Neural cell (in vitro differentiated cells): ENCODE data around the gene PSMD11. TPM values are rescaled to one million over a fixed set of nuclear protein-coding genes. Genes with fewer than 3 reads are reported as not detected.

Source experiments
- H2AFZ ChIP-seq: fragments of 200-600, 300-800 bp; sonication (generic), shearing (Covaris generic); 2 replicates; pipeline ENCODE4 v1.6.0; 2014; ENCODE audit warnings: low read depth, mild to moderate bottlenecking, antibody characterized with exemption, low read length, moderate library complexity
- H3F3A ChIP-seq: fragments of 200-600 bp; shearing (Covaris generic); 2 replicates; pipeline ENCODE4 v1.6.1; 2016; ENCODE audit warnings: mild to moderate bottlenecking, moderate library complexity, mixed read lengths, antibody characterized with exemption, low read length; ENCODE audit not compliant: insufficient read depth, poor library complexity, severe bottlenecking
- H3K27ac ChIP-seq: fragments of 200-600, 300-800 bp; sonication (generic), shearing (Covaris generic); 2 replicates; pipeline ENCODE4 v1.5.1; 2014; ENCODE audit warnings: mild to moderate bottlenecking, low read length, moderate library complexity
- H3K27me3 ChIP-seq: fragments of 300-800, 200-600 bp; sonication (generic), shearing (Covaris generic); 2 replicates; pipeline ENCODE4 v1.6.0; 2014; ENCODE audit warnings: mild to moderate bottlenecking, low read depth, low read length, moderate library complexity; ENCODE audit not compliant: insufficient read depth
- H3K36me3 ChIP-seq: fragments of 300-800, 200-600 bp; sonication (generic), shearing (Covaris generic); 2 replicates; pipeline ENCODE4 v1.5.1; 2014; ENCODE audit warnings: mild to moderate bottlenecking, antibody characterized with exemption, low read length, moderate library complexity; ENCODE audit not compliant: insufficient read depth
- H3K4me2 ChIP-seq: fragments of 300-800, 200-600 bp; sonication (generic), shearing (Covaris generic); 2 replicates; pipeline ENCODE4 v1.6.0; 2014; ENCODE audit warnings: mild to moderate bottlenecking, low read length
- H3K4me3 ChIP-seq: fragments of 300-800, 200-600 bp; sonication (generic), shearing (Covaris generic); 2 replicates; pipeline ENCODE4 v1.5.1; 2014; ENCODE audit warnings: mild to moderate bottlenecking, low read length, moderate library complexity
- H3K79me2 ChIP-seq: fragments of 200-600 bp; shearing (Covaris generic); replicated peaks from 2 replicates; pipeline ENCODE4 v1.6.0; 2014; ENCODE audit warnings: mild to moderate bottlenecking, low read length, moderate library complexity; ENCODE audit not compliant: insufficient read depth
- H3K9ac ChIP-seq: fragments of 300-800, 200-600 bp; sonication (generic), shearing (Covaris generic); 2 replicates; pipeline ENCODE4 v1.6.1; 2016; ENCODE audit warnings: mild to moderate bottlenecking, low read length, mixed read lengths
- H3K9me2 ChIP-seq: fragments of 200-600 bp; shearing (Covaris generic); 2 replicates; pipeline ENCODE4 v1.6.1; 2016; ENCODE audit warnings: mild to moderate bottlenecking, low read length, mixed read lengths; ENCODE audit not compliant: insufficient read depth
- H3K9me3 ChIP-seq: fragments of 200-600, 300-800 bp; sonication (generic), shearing (Covaris generic); 2 replicates; pipeline ENCODE4 v1.6.1; 2016; ENCODE audit warnings: mild to moderate bottlenecking, mixed run types, low read length, moderate library complexity, mixed read lengths
- H4K20me1 ChIP-seq: fragments of 200-600 bp; shearing (Covaris generic); 2 replicates; pipeline ENCODE4 v1.6.1; 2016; ENCODE audit warnings: mild to moderate bottlenecking, mixed run types; ENCODE audit not compliant: insufficient read depth
- EP300 ChIP-seq: fragments of 450-650 bp; conservative IDR thresholded peaks from 2 replicates; pipeline ENCODE4 v1.6.1; 2014; ENCODE audit warnings: antibody characterized with exemption, mild to moderate bottlenecking, moderate library complexity; ENCODE audit not compliant: poor library complexity, severe bottlenecking
- EZH2 ChIP-seq: fragments of 200-600, 300-800 bp; shearing (Covaris generic), sonication (generic); IDR thresholded peaks from 2 replicates; pipeline ENCODE4 v1.6.1; 2014; ENCODE audit warnings: antibody characterized with exemption, low read length, borderline replicate concordance, mild to moderate bottlenecking; ENCODE audit not compliant: insufficient read depth, poor library complexity, severe bottlenecking
- MXI1 ChIP-seq: fragments of 450-650 bp; conservative IDR thresholded peaks from 2 replicates; pipeline ENCODE4 v1.6.1; 2014; ENCODE audit warnings: antibody characterized with exemption, mild to moderate bottlenecking; ENCODE audit not compliant: poor library complexity, severe bottlenecking
- POLR2AphosphoS5 ChIP-seq: IDR thresholded peaks from 2 replicates; pipeline ENCODE4 v1.6.1; 2012
- RAD21 ChIP-seq: fragments of 450-650 bp; conservative IDR thresholded peaks from 2 replicates; pipeline ENCODE4 v1.6.1; 2014; ENCODE audit warnings: antibody characterized with exemption, mild to moderate bottlenecking, moderate library complexity
- SMC3 ChIP-seq: fragments of 450-650 bp; conservative IDR thresholded peaks from 2 replicates; pipeline ENCODE4 v1.6.1; 2014; ENCODE audit warnings: antibody characterized with exemption, mild to moderate bottlenecking, moderate library complexity; ENCODE audit not compliant: poor library complexity
- TAF1 ChIP-seq: IDR thresholded peaks from 2 replicates; pipeline ENCODE4 v1.6.1; 2012; ENCODE audit warnings: low read depth
- polyA plus RNA-seq: library from polyadenylated mRNA; depleted of rRNA; stranded (reverse); fragments of >200 nt; gene quantifications from 2 replicates; pipeline ENCODE4 v1.2.3, GENCODE V29; 2014
- TF ChIP-seq, protein P1 (sequence below): IDR thresholded peaks from 2 replicates; pipeline ENCODE4 v1.6.1; 2012; ENCODE audit warnings: borderline replicate concordance
- TF ChIP-seq, protein P2 (sequence below): fragments of 450-650 bp; IDR thresholded peaks from 2 replicates; pipeline ENCODE4 v1.5.1; 2014; ENCODE audit warnings: antibody characterized with exemption, mild to moderate bottlenecking, moderate library complexity; ENCODE audit not compliant: poor library complexity, severe bottlenecking

Gene PSMD11
- polyA plus RNA-seq, 1 donor from 2014 or later: 43.9 TPM

DNA sequence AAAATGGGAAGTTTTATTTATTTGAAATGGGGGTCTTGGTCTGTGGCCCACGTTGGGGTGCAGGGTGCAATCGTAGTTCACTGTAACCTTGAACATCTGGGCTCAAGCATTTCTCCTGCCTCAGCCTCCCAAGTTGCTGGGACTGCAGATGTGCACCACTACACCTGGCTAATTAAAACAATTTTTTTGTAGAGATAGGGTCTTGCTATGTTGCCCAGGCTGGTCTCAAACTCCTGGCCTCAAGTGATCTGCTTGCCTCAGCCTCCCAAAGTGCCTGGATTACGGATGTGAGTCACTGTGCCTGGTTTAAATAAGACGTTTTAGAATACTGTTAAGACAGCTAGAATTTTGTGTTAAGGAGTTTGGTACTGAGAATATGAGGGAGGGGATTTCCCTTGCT, 15.7 kb downstream of the PSMD11 start:
- H3K79me2 ChIP-seq: no peaks in the 10 kb centered on the region
- no peaks in the 10 kb centered on the region for H3K36me3 ChIP-seq
- no peak for TF ChIP-seq RAD21
- TF ChIP-seq, protein P1, sequence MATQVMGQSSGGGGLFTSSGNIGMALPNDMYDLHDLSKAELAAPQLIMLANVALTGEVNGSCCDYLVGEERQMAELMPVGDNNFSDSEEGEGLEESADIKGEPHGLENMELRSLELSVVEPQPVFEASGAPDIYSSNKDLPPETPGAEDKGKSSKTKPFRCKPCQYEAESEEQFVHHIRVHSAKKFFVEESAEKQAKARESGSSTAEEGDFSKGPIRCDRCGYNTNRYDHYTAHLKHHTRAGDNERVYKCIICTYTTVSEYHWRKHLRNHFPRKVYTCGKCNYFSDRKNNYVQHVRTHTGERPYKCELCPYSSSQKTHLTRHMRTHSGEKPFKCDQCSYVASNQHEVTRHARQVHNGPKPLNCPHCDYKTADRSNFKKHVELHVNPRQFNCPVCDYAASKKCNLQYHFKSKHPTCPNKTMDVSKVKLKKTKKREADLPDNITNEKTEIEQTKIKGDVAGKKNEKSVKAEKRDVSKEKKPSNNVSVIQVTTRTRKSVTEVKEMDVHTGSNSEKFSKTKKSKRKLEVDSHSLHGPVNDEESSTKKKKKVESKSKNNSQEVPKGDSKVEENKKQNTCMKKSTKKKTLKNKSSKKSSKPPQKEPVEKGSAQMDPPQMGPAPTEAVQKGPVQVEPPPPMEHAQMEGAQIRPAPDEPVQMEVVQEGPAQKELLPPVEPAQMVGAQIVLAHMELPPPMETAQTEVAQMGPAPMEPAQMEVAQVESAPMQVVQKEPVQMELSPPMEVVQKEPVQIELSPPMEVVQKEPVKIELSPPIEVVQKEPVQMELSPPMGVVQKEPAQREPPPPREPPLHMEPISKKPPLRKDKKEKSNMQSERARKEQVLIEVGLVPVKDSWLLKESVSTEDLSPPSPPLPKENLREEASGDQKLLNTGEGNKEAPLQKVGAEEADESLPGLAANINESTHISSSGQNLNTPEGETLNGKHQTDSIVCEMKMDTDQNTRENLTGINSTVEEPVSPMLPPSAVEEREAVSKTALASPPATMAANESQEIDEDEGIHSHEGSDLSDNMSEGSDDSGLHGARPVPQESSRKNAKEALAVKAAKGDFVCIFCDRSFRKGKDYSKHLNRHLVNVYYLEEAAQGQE: no peak
- TF ChIP-seq EZH2: no peak
- TF ChIP-seq POLR2AphosphoS5: no peak
- no peak for TF ChIP-seq EP300
- no peak for TF ChIP-seq TAF1
- TF ChIP-seq SMC3: no peak
- TF ChIP-seq MXI1: no peak
- TF ChIP-seq, protein P2, sequence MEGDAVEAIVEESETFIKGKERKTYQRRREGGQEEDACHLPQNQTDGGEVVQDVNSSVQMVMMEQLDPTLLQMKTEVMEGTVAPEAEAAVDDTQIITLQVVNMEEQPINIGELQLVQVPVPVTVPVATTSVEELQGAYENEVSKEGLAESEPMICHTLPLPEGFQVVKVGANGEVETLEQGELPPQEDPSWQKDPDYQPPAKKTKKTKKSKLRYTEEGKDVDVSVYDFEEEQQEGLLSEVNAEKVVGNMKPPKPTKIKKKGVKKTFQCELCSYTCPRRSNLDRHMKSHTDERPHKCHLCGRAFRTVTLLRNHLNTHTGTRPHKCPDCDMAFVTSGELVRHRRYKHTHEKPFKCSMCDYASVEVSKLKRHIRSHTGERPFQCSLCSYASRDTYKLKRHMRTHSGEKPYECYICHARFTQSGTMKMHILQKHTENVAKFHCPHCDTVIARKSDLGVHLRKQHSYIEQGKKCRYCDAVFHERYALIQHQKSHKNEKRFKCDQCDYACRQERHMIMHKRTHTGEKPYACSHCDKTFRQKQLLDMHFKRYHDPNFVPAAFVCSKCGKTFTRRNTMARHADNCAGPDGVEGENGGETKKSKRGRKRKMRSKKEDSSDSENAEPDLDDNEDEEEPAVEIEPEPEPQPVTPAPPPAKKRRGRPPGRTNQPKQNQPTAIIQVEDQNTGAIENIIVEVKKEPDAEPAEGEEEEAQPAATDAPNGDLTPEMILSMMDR: no peak

GRCh38 chr17:32461498-32461852, 17.2 kb downstream of the PSMD11 start:
- Histone ChIP-seq H3K79me2 (no peaks in the 10 kb centered on the region), H3K9me3 (no peaks in the 10 kb centered on the region), H3K27me3 (no peaks in the 10 kb centered on the region), H2AFZ (no peak overlapping the region), H3K4me2 (no peak overlapping the region), H3F3A (no peaks in the 10 kb centered on the region), H3K4me3 (no peak overlapping the region), H4K20me1 (no peaks in the 10 kb centered on the region), H3K36me3 (no peaks in the 10 kb centered on the region), H3K27ac (no peak overlapping the region), H3K9me2 (no peaks in the 10 kb centered on the region), H3K9ac (no peak overlapping the region)
- TF ChIP-seq, protein P2: no peak
- TF ChIP-seq, protein P1: no peak
- no peak for TF ChIP-seq MXI1
- no peak for TF ChIP-seq EP300
- TF ChIP-seq TAF1: no peak
- TF ChIP-seq POLR2AphosphoS5: no peak
- TF ChIP-seq EZH2: no peak
- TF ChIP-seq RAD21: no peak
- no peak for TF ChIP-seq SMC3

More for the DNA sequence above, 15.7 kb downstream of the PSMD11 start:
- Histone ChIP-seq H3K4me3 (no peak overlapping the region), H3K4me2 (no peak overlapping the region), H3K27me3 (no peaks in the 10 kb centered on the region), H3K9me3 (no peaks in the 10 kb centered on the region), H4K20me1 (no peaks in the 10 kb centered on the region), H3K9ac (no peak overlapping the region), H2AFZ (no peak overlapping the region), H3K9me2 (no peaks in the 10 kb centered on the region), H3K27ac (no peak overlapping the region), H3F3A (no peaks in the 10 kb centered on the region)
